ENCODE measurements around the gene GMPPB. TPM values are rescaled to one million over a fixed set of nuclear protein-coding genes. Genes with fewer than 3 reads are reported as not detected.

The GMPPB gene
- total and polyA plus RNA-seq, 7 donors, result 9.9 to 57.5 (median 14.3) TPM

DNA sequence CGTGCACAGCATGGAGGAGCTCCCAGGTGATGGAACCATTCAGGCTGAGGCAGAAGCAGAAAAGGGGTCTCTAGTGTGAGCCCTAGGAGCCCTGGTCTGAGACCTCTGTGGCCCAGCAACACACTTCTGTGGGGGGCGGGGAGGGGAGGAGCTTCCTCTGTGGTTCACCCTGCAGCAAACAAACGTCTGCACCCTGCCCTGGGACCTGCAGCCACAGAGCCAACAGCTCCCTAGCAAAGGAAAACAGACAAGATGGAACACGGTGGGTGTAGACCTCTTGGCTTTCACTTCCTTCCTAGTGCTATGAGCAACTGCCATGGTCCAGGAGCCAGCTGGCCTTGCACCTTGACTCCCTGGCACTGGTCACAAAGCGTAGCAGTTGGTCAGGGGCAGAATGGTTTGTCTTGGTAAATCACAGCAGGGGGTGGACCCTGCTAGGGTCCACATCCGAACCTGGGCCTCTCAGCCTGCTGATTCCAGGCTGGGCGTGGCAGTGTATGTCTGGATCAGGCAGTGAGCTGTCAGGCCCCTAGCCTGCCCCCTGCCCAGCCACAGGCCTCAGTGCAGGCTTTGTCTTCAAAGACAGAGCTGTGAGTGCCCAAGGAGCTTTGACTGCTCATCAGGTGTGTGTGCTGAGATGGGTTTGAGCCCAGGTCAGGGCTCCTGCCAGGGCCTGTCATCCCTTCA lies 11.0 kb downstream of the GMPPB start:
- H3K27me3 ChIP-seq, result no peaks in the 10 kb centered on the region
- peaks cover 6 to 45% (median 8%) of the 10 kb centered on the region in 4 donors for H3K36me3 ChIP-seq
- no peaks in the 10 kb centered on the region for H3K9me3 ChIP-seq
- H3K27ac ChIP-seq, result no peak overlapping the region
- TF ChIP-seq EP300 (IDR thresholded peaks at IDR 0.05) (no peak), POLR2AphosphoS5 (IDR thresholded peaks at IDR 0.05) (no peak), POLR2A (IDR thresholded peaks at IDR 0.05) (no peak)
- TF ChIP-seq, protein P1, sequence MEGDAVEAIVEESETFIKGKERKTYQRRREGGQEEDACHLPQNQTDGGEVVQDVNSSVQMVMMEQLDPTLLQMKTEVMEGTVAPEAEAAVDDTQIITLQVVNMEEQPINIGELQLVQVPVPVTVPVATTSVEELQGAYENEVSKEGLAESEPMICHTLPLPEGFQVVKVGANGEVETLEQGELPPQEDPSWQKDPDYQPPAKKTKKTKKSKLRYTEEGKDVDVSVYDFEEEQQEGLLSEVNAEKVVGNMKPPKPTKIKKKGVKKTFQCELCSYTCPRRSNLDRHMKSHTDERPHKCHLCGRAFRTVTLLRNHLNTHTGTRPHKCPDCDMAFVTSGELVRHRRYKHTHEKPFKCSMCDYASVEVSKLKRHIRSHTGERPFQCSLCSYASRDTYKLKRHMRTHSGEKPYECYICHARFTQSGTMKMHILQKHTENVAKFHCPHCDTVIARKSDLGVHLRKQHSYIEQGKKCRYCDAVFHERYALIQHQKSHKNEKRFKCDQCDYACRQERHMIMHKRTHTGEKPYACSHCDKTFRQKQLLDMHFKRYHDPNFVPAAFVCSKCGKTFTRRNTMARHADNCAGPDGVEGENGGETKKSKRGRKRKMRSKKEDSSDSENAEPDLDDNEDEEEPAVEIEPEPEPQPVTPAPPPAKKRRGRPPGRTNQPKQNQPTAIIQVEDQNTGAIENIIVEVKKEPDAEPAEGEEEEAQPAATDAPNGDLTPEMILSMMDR (IDR thresholded peaks at IDR 0.05), result no peak
- H3K4me1 ChIP-seq, result no peaks in the 10 kb centered on the region
- 61 to 72% methylated on average over 7 of the region's 7 CpGs for WGBS, 2 donors
- H3K4me3 ChIP-seq, result no peak overlapping the region
- intact Hi-C loops (cut with DNase I), result no loop called here
- peak; percentile 58 for DNase-seq

DNA sequence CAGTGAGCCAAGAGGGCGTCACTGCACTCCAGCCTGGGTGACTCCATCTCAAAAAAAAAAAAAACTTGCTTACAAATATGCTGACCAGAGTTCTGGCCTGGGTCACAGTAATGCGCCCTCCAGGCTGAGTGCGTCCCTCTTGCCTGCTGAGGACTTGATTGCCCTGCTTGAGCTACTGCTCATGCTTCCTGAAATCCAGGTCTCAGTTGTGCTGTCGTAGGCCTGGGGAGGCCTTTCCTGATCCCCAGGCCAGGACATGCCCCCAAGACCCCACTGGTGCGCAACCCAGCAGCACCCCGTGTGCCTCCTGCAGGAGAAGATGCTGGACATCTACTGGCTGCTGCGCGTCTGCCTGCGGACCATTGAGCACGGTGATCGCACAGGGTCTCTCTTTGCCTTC lies 11.6 kb downstream of the GMPPB start:
- Histone ChIP-seq H3K27me3 (no peaks in the 10 kb centered on the region), H3K36me3 (peaks cover 6 to 45% (median 8%) of the 10 kb centered on the region in 4 donors), H3K27ac (no peak overlapping the region), H3K9me3 (no peaks in the 10 kb centered on the region), H3K4me3 (no peak overlapping the region), H3K4me1 (no peaks in the 10 kb centered on the region)
- intact Hi-C loops (cut with DNase I), result no loop called here
- no peak for TF ChIP-seq POLR2AphosphoS5 (IDR thresholded peaks at IDR 0.05)
- TF ChIP-seq, protein P1 (IDR thresholded peaks at IDR 0.05), result no peak
- no peak for TF ChIP-seq EP300 (IDR thresholded peaks at IDR 0.05)
- no peak for TF ChIP-seq POLR2A (IDR thresholded peaks at IDR 0.05)
- peak; percentile 52 for DNase-seq
- 91 to 97% methylated on average over 11 of the region's 11 CpGs for WGBS, 2 donors

DNA sequence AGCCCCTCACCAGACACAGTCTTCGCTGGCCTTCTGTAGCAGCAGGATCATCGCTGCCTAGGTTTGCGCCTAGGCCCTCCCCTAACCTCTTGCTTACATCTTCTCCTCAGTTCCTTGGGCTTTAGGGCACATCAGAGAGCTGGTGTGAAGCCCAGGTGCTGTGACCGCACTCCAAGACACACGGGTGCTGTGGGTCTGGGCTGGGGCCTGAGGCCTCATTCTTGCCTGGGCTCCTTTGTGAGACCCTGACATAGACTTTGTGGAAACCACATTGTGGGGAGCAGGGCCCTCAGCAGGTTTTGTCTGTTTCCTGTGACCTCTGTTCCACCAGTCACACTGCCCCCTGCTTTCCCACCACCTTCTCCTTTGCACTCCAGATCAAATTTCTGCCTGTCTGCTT lies 12.3 kb downstream of the GMPPB start:
- no peaks in the 10 kb centered on the region for H3K27me3 ChIP-seq
- TF ChIP-seq POLR2A (IDR thresholded peaks at IDR 0.05), result no peak
- TF ChIP-seq EP300 (IDR thresholded peaks at IDR 0.05), result no peak
- no peak for TF ChIP-seq POLR2AphosphoS5 (IDR thresholded peaks at IDR 0.05)
- TF ChIP-seq, protein P1 (IDR thresholded peaks at IDR 0.05), result no peak
- peaks cover 6 to 48% (median 8%) of the 10 kb centered on the region in 4 donors for H3K36me3 ChIP-seq
- H3K4me3 ChIP-seq, result no peak overlapping the region
- WGBS, 2 donors, result 66 to 93% methylated on average over 5 of the region's 5 CpGs
- peak; percentile 34 for DNase-seq
- H3K27ac ChIP-seq, result no peak overlapping the region
- H3K4me1 ChIP-seq, result no peaks in the 10 kb centered on the region
- intact Hi-C loops (cut with DNase I), result no loop called here
- no peaks in the 10 kb centered on the region for H3K9me3 ChIP-seq

DNA sequence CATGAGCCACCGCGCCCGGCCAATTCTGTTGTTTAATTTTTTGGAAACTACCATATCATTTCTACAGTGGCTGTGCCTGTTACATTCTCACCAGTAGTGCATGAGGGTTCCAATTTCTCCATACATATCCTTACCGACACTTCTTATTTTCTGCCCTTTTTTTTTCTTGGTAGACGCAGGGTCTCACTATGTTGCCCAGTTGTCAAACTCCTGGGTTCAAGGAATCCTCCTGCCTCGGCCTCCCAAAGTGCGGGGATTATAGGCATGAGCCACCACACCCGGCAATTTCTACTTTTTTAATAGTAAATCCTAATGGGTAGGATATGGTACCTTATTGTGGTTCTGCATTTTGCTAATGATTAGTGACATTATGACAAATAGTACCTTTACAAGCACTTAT lies 13.9 kb downstream of the GMPPB start:
- 91 to 98% methylated on average over 8 of the region's 8 CpGs for WGBS, 2 donors
- DNase-seq, result no peak
- Histone ChIP-seq H3K4me3 (no peak overlapping the region), H3K9me3 (no peaks in the 10 kb centered on the region), H3K27me3 (no peaks in the 10 kb centered on the region), H3K36me3 (peaks cover 0 to 47% (median 5%) of the 10 kb centered on the region in 4 donors), H3K27ac (no peak overlapping the region), H3K4me1 (no peaks in the 10 kb centered on the region)
- TF ChIP-seq POLR2A (IDR thresholded peaks at IDR 0.05), result no peak
- TF ChIP-seq, protein P1 (IDR thresholded peaks at IDR 0.05), result no peak
- TF ChIP-seq EP300 (IDR thresholded peaks at IDR 0.05), result no peak
- TF ChIP-seq POLR2AphosphoS5 (IDR thresholded peaks at IDR 0.05), result no peak
- intact Hi-C loops (cut with DNase I), result no loop called here

DNA sequence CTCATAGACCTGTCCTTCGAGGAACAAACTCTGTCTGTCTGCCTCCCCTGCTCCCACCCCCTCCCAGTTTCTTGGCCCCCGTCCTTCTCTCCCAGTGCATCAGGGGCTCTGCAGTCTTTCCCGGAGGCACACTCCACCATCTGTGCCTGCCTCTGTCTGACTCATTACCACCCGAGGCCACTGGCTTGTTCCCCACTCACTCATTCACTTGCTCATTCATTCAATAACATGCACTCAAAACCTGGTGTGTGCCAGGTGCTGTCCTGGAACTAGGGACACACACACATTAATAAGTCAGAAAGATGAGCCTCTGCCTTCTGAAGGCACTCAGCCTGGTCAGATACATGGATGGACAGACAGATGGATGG lies 16.7 kb downstream of the GMPPB start:
- peaks cover 0 to 2% (median 0%) of the 10 kb centered on the region in 4 donors for H3K4me1 ChIP-seq
- H3K36me3 ChIP-seq, result peaks cover 0 to 56% (median 14%) of the 10 kb centered on the region in 4 donors
- H3K9me3 ChIP-seq, result no peaks in the 10 kb centered on the region
- H3K27ac ChIP-seq, result no peak overlapping the region
- intact Hi-C loops (cut with DNase I), result no loop called here
- WGBS, 2 donors, result 83 to 87% methylated on average over 4 of the region's 4 CpGs
- H3K4me3 ChIP-seq, result no peak overlapping the region
- H3K27me3 ChIP-seq, result no peaks in the 10 kb centered on the region
- TF ChIP-seq EP300 (IDR thresholded peaks at IDR 0.05) (no peak), POLR2AphosphoS5 (IDR thresholded peaks at IDR 0.05) (no peak), POLR2A (IDR thresholded peaks at IDR 0.05) (no peak)
- TF ChIP-seq, protein P1 (IDR thresholded peaks at IDR 0.05), result no peak
- DNase-seq, result no peak

Data from sigmoid colon (tissue), 7 donors.